ENCODE measurements around the gene ADAM15.
A peak's percentile ranks its signal among the peaks of the same experiment; 100 is the strongest.

Gene ADAM15

GRCh38 chr1:155050560-155051341 is at the start of gene ADAM15:
TSS of gene ADAM15 (plus strand) at chr1:155051316. CDS start at chr1:155051387, 71 bp downstream.
- peak; percentile 86 to 94 (median 93) for DNase-seq

- DNase-seq, result no peak
Observed at GRCh38 chr1:155001425-155001674, 49.8 kb upstream of the ADAM15 start.

- peak; percentile 98 to 100 (median 99) for DNase-seq
Observed at GRCh38 chr1:155001675-155002463, 49.2 kb upstream of the ADAM15 start.

GRCh38 chr1:155002464-155003226 is 48.5 kb upstream of the ADAM15 start, which contains the start of gene ZBTB7B:
TSS of gene ZBTB7B (plus strand) at chr1:155002802. CDS start at chr1:155014661, 11,859 bp downstream.
- DNase-seq, result peak; percentile 44 to 73 (median 71)

GRCh38 chr1:155003227-155003765 is 47.8 kb upstream of the ADAM15 start:
- peak; percentile 32 to 77 (median 74) for DNase-seq

GRCh38 chr1:155003766-155004351 is 47.3 kb upstream of the ADAM15 start:
- DNase-seq, result peak in 2 of 3 experiments; percentile 67 to 77

GRCh38 chr1:155004352-155005075 is 46.6 kb upstream of the ADAM15 start:
- DNase-seq, result peak in 2 of 3 experiments; percentile 56 to 64

GRCh38 chr1:155005076-155006011 is 45.8 kb upstream of the ADAM15 start:
- peak in 2 of 3 experiments; percentile 64 to 67 for DNase-seq

- peak in 1 of 3 experiments; percentile 26 for DNase-seq
Observed at GRCh38 chr1:155006601-155007101, 44.5 kb upstream of the ADAM15 start.

GRCh38 chr1:155007251-155007828 is 43.8 kb upstream of the ADAM15 start:
- no peak for DNase-seq

- no peak for DNase-seq
Observed at GRCh38 chr1:155008015-155008941, 42.8 kb upstream of the ADAM15 start.

- DNase-seq, result no peak
Observed at GRCh38 chr1:155009221-155009711, 41.9 kb upstream of the ADAM15 start.

- DNase-seq, result no peak
Observed at GRCh38 chr1:155009742-155010141, 41.4 kb upstream of the ADAM15 start.

GRCh38 chr1:155010211-155010918 is 40.8 kb upstream of the ADAM15 start:
- no peak for DNase-seq

GRCh38 chr1:155011004-155011416 is 40.1 kb upstream of the ADAM15 start:
- DNase-seq, result no peak

GRCh38 chr1:155011437-155012025 is 39.6 kb upstream of the ADAM15 start:
- no peak for DNase-seq

GRCh38 chr1:155012026-155012546 is 39.0 kb upstream of the ADAM15 start:
- DNase-seq, result peak; percentile 94 to 98 (median 96)
